ENCODE measurements around the gene KLHL18. TPM values are rescaled to one million over a fixed set of nuclear protein-coding genes. Genes with fewer than 3 reads are reported as not detected.

Gene KLHL18
- total RNA-seq, result 36.1 and 39.1 TPM in 2 replicates
- long read RNA-seq, full-length matches to known transcripts, result 11 of 52 reads
- long read RNA-seq, partial matches to known transcripts, result 4 of 52 reads
- long read RNA-seq, other reads (novel, unspliced or antisense), result 37 of 52 reads

GRCh38 chr3:47282424-47283192 is at the start of gene KLHL18, which contains the start of gene KIF9:
TSS of gene KLHL18 (plus strand) at chr3:47282944. CDS start at chr3:47282966, 22 bp downstream.
TSS of gene KIF9 (minus strand) at chr3:47282799. CDS start at chr3:47277374, 5,425 bp downstream.
- DNase-seq (ENCODE audit: low read depth, low spot score), result peak; percentile 84
- Mint-ChIP-seq H3K27ac (ENCODE audit: unreplicated experiment) (peak within 1 kb of the TSS; percentile 100), H3K9me3 (no peaks in the 10 kb centered on the region), H3K27me3 (ENCODE audit: low read depth) (no peaks in the 10 kb centered on the region), H3K36me3 (ENCODE audit: low read depth) (peaks cover 2% of the 10 kb centered on the region), H3K4me1 (peaks cover 21% of the 10 kb centered on the region), H3K4me3 (peak within 1 kb of the TSS; percentile 94)
- TF ChIP-seq CTCF (conservative IDR thresholded peaks at IDR 0.05), result no peak

GRCh38 chr3:47238017-47238416 is 44.7 kb upstream of the KLHL18 start:
- Mint-ChIP-seq H3K4me3 (no peak overlapping the region), H3K36me3 (ENCODE audit: low read depth) (no peaks in the 10 kb centered on the region)

DNA sequence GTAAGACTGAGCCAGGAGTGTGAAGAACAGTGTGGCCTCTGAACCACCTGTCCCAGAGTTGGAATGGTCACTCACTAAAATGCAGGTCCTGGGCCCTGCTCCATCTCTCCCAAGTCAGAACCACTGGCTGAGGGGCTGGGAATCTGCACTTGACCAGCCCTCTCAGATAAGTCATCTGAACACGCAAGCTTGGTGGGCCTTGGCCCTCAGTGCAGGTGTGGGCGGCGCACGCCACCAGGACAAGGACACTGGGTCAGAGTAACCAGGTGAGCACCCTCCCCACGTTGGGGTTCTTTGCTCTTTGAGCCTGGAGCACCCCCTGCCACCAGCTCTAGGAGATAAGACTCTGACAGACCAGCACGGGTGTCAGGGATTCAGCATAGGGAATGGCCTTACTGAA is 42.8 kb upstream of the KLHL18 start:
- no peaks in the 10 kb centered on the region for H3K36me3 Mint-ChIP-seq (ENCODE audit: low read depth)
- H3K9me3 Mint-ChIP-seq, result no peaks in the 10 kb centered on the region
- H3K27ac Mint-ChIP-seq (ENCODE audit: unreplicated experiment), result no peak overlapping the region
- no peak for DNase-seq (ENCODE audit: low read depth, low spot score)
- no peak for TF ChIP-seq CTCF (conservative IDR thresholded peaks at IDR 0.05)
- no peak overlapping the region for H3K4me3 Mint-ChIP-seq
- H3K4me1 Mint-ChIP-seq, result no peaks in the 10 kb centered on the region
- no peaks in the 10 kb centered on the region for H3K27me3 Mint-ChIP-seq (ENCODE audit: low read depth)

More at GRCh38 chr3:47238017-47238416, 44.7 kb upstream of the KLHL18 start:
- TF ChIP-seq CTCF (conservative IDR thresholded peaks at IDR 0.05), result no peak
- Mint-ChIP-seq H3K4me1 (no peaks in the 10 kb centered on the region), H3K9me3 (no peaks in the 10 kb centered on the region), H3K27me3 (ENCODE audit: low read depth) (no peaks in the 10 kb centered on the region), H3K27ac (ENCODE audit: unreplicated experiment) (no peak overlapping the region)
- DNase-seq (ENCODE audit: low read depth, low spot score), result no peak

GRCh38 chr3:47243419-47244147 is 39.2 kb upstream of the KLHL18 start:
- Mint-ChIP-seq H3K27me3 (ENCODE audit: low read depth) (no peaks in the 10 kb centered on the region), H3K4me1 (no peaks in the 10 kb centered on the region), H3K36me3 (ENCODE audit: low read depth) (no peaks in the 10 kb centered on the region), H3K9me3 (no peaks in the 10 kb centered on the region), H3K27ac (ENCODE audit: unreplicated experiment) (no peak overlapping the region), H3K4me3 (no peak overlapping the region)
- TF ChIP-seq CTCF (conservative IDR thresholded peaks at IDR 0.05), result no peak
- no peak for DNase-seq (ENCODE audit: low read depth, low spot score)

DNA sequence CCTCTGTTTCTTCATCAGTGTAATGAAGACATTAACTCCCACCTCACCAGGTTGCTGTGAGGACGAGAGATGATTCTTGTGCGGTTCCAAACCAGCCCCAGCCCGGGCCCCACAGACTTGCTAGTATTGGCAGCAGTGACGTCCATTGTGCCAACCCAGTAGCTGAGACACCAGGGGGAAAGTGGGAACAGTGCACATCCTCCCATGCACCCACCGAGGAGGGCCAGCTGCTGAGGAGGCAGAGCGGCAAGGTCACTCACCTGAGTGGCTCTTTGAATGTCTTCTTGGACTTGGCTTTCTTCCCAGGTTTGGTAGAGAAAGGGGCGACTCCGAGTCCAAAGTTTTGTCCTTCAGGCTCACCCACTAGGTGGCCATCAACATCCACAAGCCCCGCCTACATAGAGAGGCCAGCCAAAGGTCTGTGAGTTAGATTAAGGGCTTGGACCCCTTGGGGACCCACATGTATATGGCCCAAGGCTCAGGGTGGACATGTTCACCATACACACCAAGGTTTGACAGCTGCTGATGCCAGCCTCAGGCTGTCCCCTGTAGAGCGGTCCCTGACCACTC is 38.1 kb upstream of the KLHL18 start:
- no peaks in the 10 kb centered on the region for H3K27me3 Mint-ChIP-seq (ENCODE audit: low read depth)
- TF ChIP-seq CTCF (conservative IDR thresholded peaks at IDR 0.05), result no peak
- no peak for DNase-seq (ENCODE audit: low read depth, low spot score)
- no peak overlapping the region for H3K4me3 Mint-ChIP-seq
- no peaks in the 10 kb centered on the region for H3K9me3 Mint-ChIP-seq
- no peaks in the 10 kb centered on the region for H3K36me3 Mint-ChIP-seq (ENCODE audit: low read depth)
- H3K4me1 Mint-ChIP-seq, result no peaks in the 10 kb centered on the region
- H3K27ac Mint-ChIP-seq (ENCODE audit: unreplicated experiment), result no peak overlapping the region

Data from neural crest cell (in vitro differentiated cells).